GM19351 (cell line): ENCODE measurements around the gene AKTIP.

Source experiments
- ATAC-seq: cut with Tn5 transposase; IDR thresholded peaks from one replicate; pipeline ENCODE4 v1.9.1; 2021; ENCODE audit warnings: mild to moderate bottlenecking, moderate library complexity; ENCODE audit not compliant: unreplicated experiment

Gene AKTIP

GRCh38 chr16:53484542-53484941, 18.5 kb downstream of the AKTIP start:
- ATAC-seq = no peak

GRCh38 chr16:53482123-53482522, 20.9 kb downstream of the AKTIP start:
- ATAC-seq = no peak

GRCh38 chr16:53480394-53480793, 22.6 kb downstream of the AKTIP start:
- ATAC-seq = no peak

- ATAC-seq = no peak
These were observed 24.0 kb downstream of the AKTIP start for GRCh38 chr16:53478965-53479364.

- ATAC-seq = no peak
These were observed 26.1 kb downstream of the AKTIP start for GRCh38 chr16:53476867-53477266.

GRCh38 chr16:53465606-53466280, 37.3 kb downstream of the AKTIP start:
- ATAC-seq = no peak

GRCh38 chr16:53458635-53459034, 44.4 kb downstream of the AKTIP start:
- ATAC-seq = no peak

- ATAC-seq = peak; percentile 100
These were observed 45.3 kb downstream of the AKTIP start for GRCh38 chr16:53457670-53458069.

- no peak for ATAC-seq
These were observed 46.4 kb downstream of the AKTIP start for GRCh38 chr16:53456625-53457024.

- ATAC-seq = no peak
These were observed 49.1 kb downstream of the AKTIP start for GRCh38 chr16:53453928-53454327.

GRCh38 chr16:53449816-53450517, 53.0 kb downstream of the AKTIP start:
- ATAC-seq = no peak

GRCh38 chr16:53446090-53446489, 56.9 kb downstream of the AKTIP start:
- no peak for ATAC-seq

GRCh38 chr16:53445534-53445933, 57.5 kb downstream of the AKTIP start:
- no peak for ATAC-seq
